Astrocyte (in vitro differentiated cells and primary cell): ENCODE data around the gene WDR1. TPM values are rescaled to one million over a fixed set of nuclear protein-coding genes. Genes with fewer than 3 reads are reported as not detected.

Experiments used
- DNase-seq: peaks from one replicate; pipeline ENCODE4 v3.0.0-alpha.2; 2010; ENCODE audit warnings: low read depth
- FAIRE-seq: peaks from 2 replicates; lab custom pipeline; 2011; peaks lifted over from hg19 to GRCh38; lab: Jason Lieb, UNC
- H2AFZ ChIP-seq: 2 replicates; pipeline ENCODE4 v1.6.0; 2012; ENCODE audit warnings: low read depth, low read length, inconsistent platforms
- H3K27ac ChIP-seq: 2 replicates; pipeline ENCODE4 v1.5.1; 2011; ENCODE audit warnings: low read depth, low read length, inconsistent platforms
- H3K27me3 ChIP-seq: 2 replicates; pipeline ENCODE4 v1.6.0; 2011; ENCODE audit warnings: low read length, inconsistent platforms; ENCODE audit not compliant: insufficient read depth
- H3K36me3 ChIP-seq: 2 replicates; pipeline ENCODE4 v1.5.1; 2011; ENCODE audit warnings: low read length, inconsistent platforms; ENCODE audit not compliant: insufficient read depth
- H3K4me1 ChIP-seq: 2 replicates; pipeline ENCODE4 v1.5.1; 2011; ENCODE audit warnings: low read length, inconsistent platforms; ENCODE audit not compliant: insufficient read depth
- H3K4me2 ChIP-seq: 2 replicates; pipeline ENCODE4 v1.6.0; 2012; ENCODE audit warnings: low read length, inconsistent platforms
- H3K4me3 ChIP-seq: 2 replicates; pipeline ENCODE4 v1.5.1; 2011; ENCODE audit warnings: low read depth, mild to moderate bottlenecking, low read length, inconsistent platforms; ENCODE audit not compliant: insufficient read depth
- H3K79me2 ChIP-seq: 2 replicates; pipeline ENCODE4 v1.6.0; 2012; ENCODE audit warnings: mild to moderate bottlenecking, low read length, inconsistent platforms; ENCODE audit not compliant: insufficient read depth
- H3K9ac ChIP-seq: 2 replicates; pipeline ENCODE4 v1.6.0; 2012; ENCODE audit warnings: mild to moderate bottlenecking, low read length, inconsistent platforms
- H3K9me3 ChIP-seq: 2 replicates; pipeline ENCODE4 v1.5.1; 2012; ENCODE audit warnings: low read depth, mild to moderate bottlenecking, low read length, inconsistent platforms; ENCODE audit not compliant: insufficient read depth
- H4K20me1 ChIP-seq: 2 replicates; pipeline ENCODE4 v1.6.0; 2012; ENCODE audit warnings: low read length, inconsistent platforms; ENCODE audit not compliant: insufficient read depth
- H3K27ac Mint-ChIP-seq: one replicate; pipeline ENCODE4 v1.8.0; 2021; ENCODE audit warnings: mild to moderate bottlenecking, mixed read lengths; ENCODE audit not compliant: unreplicated experiment
- H3K27me3 Mint-ChIP-seq: one replicate; pipeline ENCODE4 v1.8.0; 2021; ENCODE audit warnings: low read depth, mixed read lengths; ENCODE audit not compliant: unreplicated experiment
- H3K36me3 Mint-ChIP-seq: one replicate; pipeline ENCODE4 v1.8.0; 2021; ENCODE audit warnings: low read depth, mixed read lengths; ENCODE audit not compliant: unreplicated experiment
- H3K4me1 Mint-ChIP-seq: one replicate; pipeline ENCODE4 v1.8.0; 2021; ENCODE audit warnings: low read depth, mixed read lengths; ENCODE audit not compliant: unreplicated experiment
- H3K4me3 Mint-ChIP-seq: one replicate; pipeline ENCODE4 v1.8.0; 2021; ENCODE audit warnings: mild to moderate bottlenecking, moderate library complexity, mixed read lengths; ENCODE audit not compliant: unreplicated experiment
- H3K9me3 Mint-ChIP-seq: one replicate; pipeline ENCODE4 v1.8.0; 2021; ENCODE audit warnings: mild to moderate bottlenecking, mixed read lengths; ENCODE audit not compliant: unreplicated experiment
- EZH2 ChIP-seq: IDR thresholded peaks from 2 replicates; pipeline ENCODE4 v1.6.1; 2012; ENCODE audit warnings: mild to moderate bottlenecking, low read length, inconsistent platforms; ENCODE audit not compliant: insufficient read depth
- total RNA-seq: library from RNA; stranded (reverse); gene quantifications from 2 replicates; pipeline ENCODE4 v1.2.1, GENCODE V29; 2021
- TF ChIP-seq, protein P1 (sequence below): IDR thresholded peaks from 2 replicates; pipeline ENCODE4 v1.5.1; 2011; ENCODE audit warnings: low read depth, mild to moderate bottlenecking, inconsistent platforms, low read length, moderate library complexity; ENCODE audit not compliant: insufficient read depth

The WDR1 gene
- total RNA-seq, 1 donor from 2014 or later = 620 TPM

DNA sequence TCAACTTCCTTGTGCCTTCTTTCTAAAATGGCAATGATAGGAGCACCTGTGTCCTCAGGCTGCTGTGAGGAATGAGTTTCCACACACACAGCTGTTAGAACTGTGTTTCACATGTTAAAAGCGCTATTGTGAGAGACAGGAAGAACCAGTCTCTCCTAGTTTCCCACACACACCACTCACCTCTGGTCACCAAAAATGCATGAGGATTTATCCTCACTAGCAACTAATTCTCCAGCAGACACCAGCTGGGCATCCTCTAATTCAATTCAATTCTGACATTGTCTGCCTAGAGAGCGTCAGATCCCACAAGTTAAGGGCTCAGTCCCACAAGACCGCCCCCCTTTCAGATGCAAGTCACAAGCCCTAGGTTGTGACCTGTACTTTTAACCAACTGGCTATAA lies 66.3 kb downstream of the WDR1 start:
- H3K4me1 ChIP-seq = no peaks in the 10 kb centered on the region
- no peak for FAIRE-seq
- no peak overlapping the region for H3K4me2 ChIP-seq
- no peak overlapping the region for H3K9ac ChIP-seq
- H3K27me3 Mint-ChIP-seq = peaks cover 5% of the 10 kb centered on the region
- DNase-seq = no peak
- H3K4me1 Mint-ChIP-seq = peaks cover 14% of the 10 kb centered on the region
- H3K4me3 Mint-ChIP-seq = no peak overlapping the region
- no peak overlapping the region for H3K27ac Mint-ChIP-seq
- H3K27me3 ChIP-seq = no peaks in the 10 kb centered on the region
- H2AFZ ChIP-seq = no peak overlapping the region
- H3K27ac ChIP-seq = no peak overlapping the region
- H3K9me3 Mint-ChIP-seq = no peaks in the 10 kb centered on the region
- H3K9me3 ChIP-seq = no peaks in the 10 kb centered on the region
- H3K4me3 ChIP-seq = no peak overlapping the region
- no peak for TF ChIP-seq EZH2
- TF ChIP-seq, protein P1, sequence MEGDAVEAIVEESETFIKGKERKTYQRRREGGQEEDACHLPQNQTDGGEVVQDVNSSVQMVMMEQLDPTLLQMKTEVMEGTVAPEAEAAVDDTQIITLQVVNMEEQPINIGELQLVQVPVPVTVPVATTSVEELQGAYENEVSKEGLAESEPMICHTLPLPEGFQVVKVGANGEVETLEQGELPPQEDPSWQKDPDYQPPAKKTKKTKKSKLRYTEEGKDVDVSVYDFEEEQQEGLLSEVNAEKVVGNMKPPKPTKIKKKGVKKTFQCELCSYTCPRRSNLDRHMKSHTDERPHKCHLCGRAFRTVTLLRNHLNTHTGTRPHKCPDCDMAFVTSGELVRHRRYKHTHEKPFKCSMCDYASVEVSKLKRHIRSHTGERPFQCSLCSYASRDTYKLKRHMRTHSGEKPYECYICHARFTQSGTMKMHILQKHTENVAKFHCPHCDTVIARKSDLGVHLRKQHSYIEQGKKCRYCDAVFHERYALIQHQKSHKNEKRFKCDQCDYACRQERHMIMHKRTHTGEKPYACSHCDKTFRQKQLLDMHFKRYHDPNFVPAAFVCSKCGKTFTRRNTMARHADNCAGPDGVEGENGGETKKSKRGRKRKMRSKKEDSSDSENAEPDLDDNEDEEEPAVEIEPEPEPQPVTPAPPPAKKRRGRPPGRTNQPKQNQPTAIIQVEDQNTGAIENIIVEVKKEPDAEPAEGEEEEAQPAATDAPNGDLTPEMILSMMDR = no peak
- no peaks in the 10 kb centered on the region for H4K20me1 ChIP-seq
- no peaks in the 10 kb centered on the region for H3K79me2 ChIP-seq
- H3K36me3 ChIP-seq = no peaks in the 10 kb centered on the region
- H3K36me3 Mint-ChIP-seq = peaks cover 4% of the 10 kb centered on the region

DNA sequence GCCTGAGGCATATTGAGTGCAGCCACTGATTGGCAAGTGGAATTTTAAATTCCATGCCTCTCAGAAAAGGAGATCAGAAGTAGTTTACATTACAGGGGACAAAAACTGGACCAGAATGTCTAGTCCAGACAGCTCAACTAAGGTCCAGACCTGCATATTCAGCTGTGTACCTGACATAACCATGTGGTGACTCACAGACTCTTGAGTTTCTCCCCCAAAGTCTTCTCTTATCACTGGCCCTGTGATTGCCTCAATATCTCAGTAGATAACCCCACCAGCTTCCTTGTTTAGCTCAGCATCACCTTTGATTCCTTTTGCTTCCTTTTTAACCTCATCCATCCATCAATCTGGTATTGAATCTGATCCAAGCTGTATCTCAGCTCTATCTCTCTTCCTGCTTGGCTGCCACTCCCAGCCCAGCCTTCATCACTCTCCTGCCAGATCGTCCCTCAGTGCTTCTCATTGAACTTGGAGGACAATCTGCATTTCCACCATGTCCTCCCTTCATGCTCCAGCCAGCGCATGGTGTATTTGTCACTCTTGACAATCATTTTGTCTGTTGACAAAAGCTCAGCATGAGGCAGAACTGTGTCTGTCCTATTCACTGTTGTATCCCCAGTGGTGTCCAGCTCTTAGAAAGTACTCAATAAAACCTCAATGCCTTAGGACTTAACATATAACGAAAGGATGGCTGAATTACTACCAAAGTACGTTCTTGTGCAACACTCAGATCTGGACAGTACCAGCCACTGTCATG lies 67.5 kb downstream of the WDR1 start:
- Mint-ChIP-seq H3K4me3 (no peak overlapping the region), H3K27ac (no peak overlapping the region), H3K36me3 (peaks cover 4% of the 10 kb centered on the region), H3K9me3 (no peaks in the 10 kb centered on the region), H3K27me3 (peaks cover 5% of the 10 kb centered on the region), H3K4me1 (peaks cover 16% of the 10 kb centered on the region)
- DNase-seq = no peak
- Histone ChIP-seq H3K4me1 (no peaks in the 10 kb centered on the region), H4K20me1 (no peaks in the 10 kb centered on the region), H3K27ac (no peak overlapping the region), H3K9ac (no peak overlapping the region), H3K36me3 (no peaks in the 10 kb centered on the region), H3K4me2 (no peak overlapping the region), H3K79me2 (no peaks in the 10 kb centered on the region), H3K9me3 (no peaks in the 10 kb centered on the region), H3K27me3 (no peaks in the 10 kb centered on the region), H3K4me3 (no peak overlapping the region), H2AFZ (no peak overlapping the region)
- no peak for FAIRE-seq
- TF ChIP-seq EZH2 = no peak
- TF ChIP-seq, protein P1 = no peak

DNA sequence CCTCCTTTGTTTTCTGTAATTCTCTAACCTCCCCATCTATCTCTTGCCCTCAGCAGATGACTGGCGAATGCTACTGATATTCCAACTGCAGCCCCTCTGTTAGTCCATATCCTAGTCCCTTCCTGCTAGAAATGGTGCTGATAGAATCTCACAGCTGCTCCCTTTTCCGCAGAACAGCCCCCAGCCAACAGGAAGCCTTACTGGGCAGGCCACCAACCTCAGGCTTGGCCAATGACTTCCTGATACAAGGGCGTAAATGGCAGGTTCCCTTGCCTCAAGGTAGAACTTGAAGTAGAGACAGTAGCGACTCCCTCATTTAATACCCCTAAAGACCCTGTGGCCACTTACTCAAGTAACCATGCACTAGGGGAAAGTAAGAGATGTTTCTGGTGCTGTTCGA lies 68.6 kb downstream of the WDR1 start:
- H4K20me1 ChIP-seq = no peaks in the 10 kb centered on the region
- H3K27ac Mint-ChIP-seq = no peak overlapping the region
- TF ChIP-seq, protein P1 = no peak
- TF ChIP-seq EZH2 = no peak
- no peak overlapping the region for H3K4me2 ChIP-seq
- H3K27me3 Mint-ChIP-seq = peaks cover 5% of the 10 kb centered on the region
- no peaks in the 10 kb centered on the region for H3K27me3 ChIP-seq
- DNase-seq (no peak), FAIRE-seq (no peak)
- no peak overlapping the region for H3K9ac ChIP-seq
- H3K4me1 ChIP-seq = no peaks in the 10 kb centered on the region
- H3K4me3 Mint-ChIP-seq = no peak overlapping the region
- no peak overlapping the region for H2AFZ ChIP-seq
- no peaks in the 10 kb centered on the region for H3K36me3 ChIP-seq
- H3K79me2 ChIP-seq = no peaks in the 10 kb centered on the region
- no peaks in the 10 kb centered on the region for H3K9me3 ChIP-seq
- H3K4me1 Mint-ChIP-seq = peaks cover 16% of the 10 kb centered on the region
- no peak overlapping the region for H3K4me3 ChIP-seq
- H3K27ac ChIP-seq = no peak overlapping the region
- H3K36me3 Mint-ChIP-seq = peaks cover 2% of the 10 kb centered on the region
- H3K9me3 Mint-ChIP-seq = no peaks in the 10 kb centered on the region
